Tongue (tissue), 2 donors: ENCODE data around the gene DUSP28. TPM values are rescaled to one million over a fixed set of nuclear protein-coding genes. Genes with fewer than 3 reads are reported as not detected.
A peak's percentile ranks its signal among the peaks of the same experiment; 100 is the strongest.
"Not testable (repeated sequence)": the region's sequence is repeated elsewhere in the genome, so short reads cannot be mapped to it uniquely, and the experiment has no call there.

ENCODE experiments used
- DNase-seq: peaks from one replicate; pipeline ENCODE4 v3.0.0-alpha.2; 2015
- total RNA-seq: library from RNA; depleted of rRNA; stranded (reverse); fragments of >200 nt; gene quantifications from one replicate; pipeline ENCODE4 v1.2.3, GENCODE V29; 2014

The DUSP28 gene, protein sequence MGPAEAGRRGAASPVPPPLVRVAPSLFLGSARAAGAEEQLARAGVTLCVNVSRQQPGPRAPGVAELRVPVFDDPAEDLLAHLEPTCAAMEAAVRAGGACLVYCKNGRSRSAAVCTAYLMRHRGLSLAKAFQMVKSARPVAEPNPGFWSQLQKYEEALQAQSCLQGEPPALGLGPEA
- total RNA-seq = 5.7 TPM

DNA sequence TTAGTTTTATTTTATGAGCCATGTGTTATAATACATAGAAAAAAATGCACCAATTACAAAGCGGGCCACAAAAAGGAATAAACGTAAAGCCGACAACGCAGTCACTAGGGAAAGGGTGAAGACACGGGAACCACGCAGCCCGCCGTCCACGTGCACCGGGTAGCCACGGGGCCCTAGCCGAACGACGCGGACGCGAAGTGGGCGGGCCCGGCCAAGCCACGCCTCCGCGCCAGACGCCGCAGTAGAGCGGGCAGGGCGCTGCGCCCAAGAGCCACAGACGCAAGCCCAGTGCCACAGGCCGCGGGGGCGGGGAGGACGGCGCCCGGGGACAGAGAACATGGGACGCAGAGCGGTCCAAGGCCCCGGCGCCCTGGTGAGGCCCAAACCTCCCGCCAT lies at the start of gene DUSP28:
Gene DUSP28, plus strand, starts transcription at position 274 of the 396 bp plus-strand sequence. CDS start 328 bp downstream, outside the sequence.
- peak; percentile 91 for DNase-seq

DNA sequence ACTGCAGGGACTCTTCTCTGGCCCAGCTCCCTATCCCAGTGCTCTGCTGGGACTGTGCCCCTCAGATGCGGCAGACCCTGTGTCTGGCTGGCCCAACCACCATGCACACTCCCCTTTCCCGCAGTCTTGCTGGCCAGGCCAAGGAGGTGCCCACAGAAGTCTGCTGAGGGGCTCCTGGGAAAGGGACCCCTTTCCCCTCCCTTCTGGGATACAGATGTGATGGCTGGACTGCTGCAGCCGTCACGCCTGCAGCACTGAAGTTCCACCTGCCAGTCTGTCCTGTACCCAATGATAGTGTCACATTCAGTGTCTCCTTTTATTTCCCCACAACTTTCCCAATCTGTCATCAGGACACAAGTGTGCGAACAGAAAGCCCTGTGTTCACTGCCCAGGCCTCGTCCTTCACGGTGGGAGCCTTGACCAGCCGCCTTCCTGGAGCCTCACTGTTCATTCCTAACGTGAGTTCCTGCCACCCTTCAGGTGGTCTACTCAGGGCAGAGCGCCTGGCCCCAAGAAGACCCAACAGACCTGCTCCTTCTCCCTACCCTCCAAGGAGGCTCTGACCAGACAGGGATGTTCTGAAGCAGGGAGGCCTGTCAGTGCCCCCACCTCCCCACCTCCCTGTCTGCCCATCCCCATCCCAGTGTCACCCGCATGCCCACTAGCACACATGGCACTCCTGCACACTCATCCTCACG lies 49.5 kb upstream of the DUSP28 start:
- DNase-seq = no peak

DNA sequence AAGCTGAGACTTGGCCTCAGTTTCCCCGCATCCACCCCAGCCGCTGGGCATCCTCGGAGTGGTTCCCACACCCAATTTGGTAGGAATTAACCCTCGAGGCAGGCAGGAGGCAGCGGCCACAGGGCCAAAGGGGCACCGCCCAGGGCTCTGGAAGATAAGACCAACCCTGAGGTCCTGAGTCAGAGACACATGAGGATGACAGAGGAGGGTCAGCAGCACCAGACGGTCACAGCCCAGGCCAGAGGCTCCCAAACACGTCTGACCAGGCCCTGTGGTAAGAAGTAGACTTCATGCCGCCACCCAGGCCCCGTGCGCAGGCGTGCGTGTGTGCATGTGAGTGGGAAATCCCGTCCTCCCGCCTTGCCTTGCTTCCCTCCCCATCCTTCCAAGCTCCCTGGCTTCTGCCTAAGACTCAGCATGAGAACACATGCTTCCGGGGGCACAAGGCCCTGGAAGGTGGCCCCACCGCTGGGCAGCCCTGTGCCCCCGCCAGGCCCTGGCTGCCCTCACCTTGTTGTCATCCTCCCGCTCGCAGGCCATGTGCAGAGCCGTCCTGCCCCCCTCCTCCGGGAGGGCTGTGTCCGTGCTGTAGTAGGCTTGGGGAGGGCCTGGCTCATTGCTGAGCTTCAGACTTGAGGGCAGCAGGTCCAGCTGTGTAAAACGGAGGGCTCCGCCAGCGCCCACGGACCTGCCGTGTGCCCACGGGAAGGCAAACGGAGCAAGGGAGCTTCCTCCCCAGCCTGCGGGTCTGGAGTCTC lies 48.6 kb upstream of the DUSP28 start:
- DNase-seq = no peak

DNA sequence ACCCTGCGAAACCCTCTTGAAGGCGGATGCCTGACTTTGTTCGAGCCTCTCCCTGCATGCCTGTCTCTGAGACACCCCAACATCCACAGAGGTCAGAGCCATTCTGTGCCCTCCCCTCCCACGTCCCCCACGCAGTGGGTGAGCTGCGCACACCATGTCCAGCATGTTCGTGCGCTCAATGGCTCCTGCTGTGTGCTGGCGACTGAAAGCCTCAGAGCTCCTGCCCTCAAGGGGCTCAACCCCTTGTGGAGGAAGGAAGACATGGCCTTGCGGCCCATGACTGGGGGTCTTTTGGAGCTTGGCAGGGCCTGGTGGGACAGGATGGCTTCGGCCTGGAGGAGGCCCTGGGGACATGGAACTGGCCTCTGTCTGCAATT lies 48.1 kb upstream of the DUSP28 start:
- no peak for DNase-seq

DNA sequence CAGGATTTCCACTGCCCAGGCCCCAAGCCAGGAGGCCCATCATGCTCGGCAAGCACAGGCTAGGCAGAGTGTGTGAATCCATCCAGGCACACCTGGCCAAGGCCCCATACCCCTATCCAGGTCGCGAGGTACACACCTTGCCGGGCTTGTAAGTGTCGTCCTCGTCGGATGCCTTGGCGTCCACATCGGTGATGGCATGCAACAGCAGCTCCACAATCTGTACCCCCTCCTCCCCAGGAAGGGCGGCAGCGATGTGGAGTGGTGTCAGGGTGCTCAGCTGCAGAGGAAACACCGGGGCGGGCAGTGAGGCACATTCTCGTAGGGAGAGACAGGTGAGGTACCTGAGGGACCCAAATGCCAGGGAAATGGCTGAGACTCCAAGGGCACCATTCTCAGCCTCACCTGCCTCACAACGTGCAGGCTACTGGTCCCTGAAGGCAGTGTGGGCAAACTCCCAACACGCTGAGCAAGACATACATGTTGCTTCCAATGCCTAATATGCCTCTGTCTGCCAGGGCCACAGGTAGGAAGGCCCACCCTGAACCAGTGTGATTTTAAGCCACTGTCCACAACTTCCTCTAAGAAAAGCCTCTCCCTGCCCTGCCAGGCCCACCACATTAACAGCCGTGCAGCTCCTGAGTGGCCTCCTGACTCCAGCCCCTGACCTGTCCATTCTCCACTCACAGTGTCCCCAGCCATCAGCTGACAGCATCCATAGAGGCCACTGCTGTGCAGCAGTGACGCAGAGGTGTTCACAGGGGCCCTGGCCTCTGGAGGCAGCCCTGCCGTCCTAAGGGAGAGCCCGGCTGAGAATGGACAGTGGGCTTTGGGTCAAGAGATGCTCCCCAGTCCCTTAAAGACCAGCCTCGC lies 47.3 kb upstream of the DUSP28 start:
- DNase-seq = no peak

DNA sequence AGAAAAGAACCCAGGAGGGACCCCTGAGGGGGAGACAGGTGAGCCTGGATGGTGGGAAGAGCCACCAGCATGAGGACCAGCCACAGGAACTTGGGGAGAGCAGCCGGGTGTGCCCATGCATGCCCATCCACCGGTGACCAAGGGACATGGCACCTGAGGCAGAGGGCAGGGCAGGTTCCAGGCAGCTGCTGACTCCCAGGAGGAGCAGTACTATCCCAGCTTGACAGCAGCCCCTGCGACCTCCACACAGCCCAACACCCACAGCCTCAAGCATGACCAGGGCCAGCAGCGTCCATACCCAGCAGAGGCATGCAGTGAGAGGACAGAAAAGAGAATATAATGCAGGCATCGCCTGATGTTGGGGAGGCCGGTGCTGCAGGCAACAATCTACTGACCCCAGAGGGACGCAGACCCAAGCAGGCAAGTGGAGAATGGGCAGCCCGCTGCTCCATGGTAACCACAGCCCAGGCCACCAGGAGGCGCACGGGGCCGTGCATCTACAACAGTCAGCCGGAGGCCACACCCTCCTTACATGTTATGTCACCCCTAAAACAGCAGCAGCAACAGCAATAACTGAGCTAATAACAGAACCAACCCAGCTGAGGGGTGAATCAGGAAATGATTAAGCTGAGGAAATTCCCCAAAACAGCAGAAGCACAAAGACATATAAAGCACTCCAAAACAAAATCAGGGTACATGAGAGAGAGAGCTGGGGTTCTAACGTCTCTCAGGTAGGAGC lies 46.4 kb upstream of the DUSP28 start:
- peak; percentile 74 for DNase-seq

DNA sequence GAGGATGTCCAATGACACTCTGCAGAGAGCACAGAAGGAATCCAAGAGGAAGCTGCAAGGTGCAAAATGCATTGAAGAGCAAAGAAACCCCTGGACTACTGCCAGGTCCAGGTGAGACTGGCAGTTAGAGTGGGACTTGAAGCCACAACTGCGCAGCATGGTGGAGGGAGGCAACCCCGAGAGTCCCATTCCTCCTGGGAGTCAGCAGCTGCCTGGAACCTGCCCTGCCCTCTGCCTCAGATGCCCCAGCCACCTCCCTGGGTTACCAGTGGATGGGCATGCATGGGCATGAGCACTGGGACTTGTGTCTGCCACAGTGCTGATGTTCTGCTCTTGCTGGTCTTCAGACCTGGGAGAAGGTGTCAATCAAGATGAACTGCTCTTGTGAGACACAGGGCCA lies 45.5 kb upstream of the DUSP28 start:
- DNase-seq = no peak

DNA sequence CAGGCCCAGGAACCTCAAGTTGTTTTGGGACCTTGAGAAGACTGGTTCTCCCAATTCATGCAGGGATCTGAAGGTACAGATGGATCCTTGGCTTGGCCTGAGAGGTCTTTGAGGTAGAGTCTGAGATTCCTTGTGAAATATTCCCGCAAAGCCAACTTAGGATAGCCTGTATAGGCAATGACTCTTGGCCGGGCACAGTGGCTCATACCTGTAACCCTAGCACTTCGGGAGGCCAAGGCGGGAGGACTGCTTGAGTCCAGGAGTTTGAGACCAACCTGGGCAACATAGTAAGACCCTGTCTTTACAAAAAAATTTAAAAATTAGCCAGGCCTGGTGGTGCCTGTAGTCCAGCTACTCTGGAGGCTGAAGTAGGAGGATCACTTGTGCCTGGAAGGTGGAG lies 42.8 kb upstream of the DUSP28 start:
- DNase-seq = no peak

DNA sequence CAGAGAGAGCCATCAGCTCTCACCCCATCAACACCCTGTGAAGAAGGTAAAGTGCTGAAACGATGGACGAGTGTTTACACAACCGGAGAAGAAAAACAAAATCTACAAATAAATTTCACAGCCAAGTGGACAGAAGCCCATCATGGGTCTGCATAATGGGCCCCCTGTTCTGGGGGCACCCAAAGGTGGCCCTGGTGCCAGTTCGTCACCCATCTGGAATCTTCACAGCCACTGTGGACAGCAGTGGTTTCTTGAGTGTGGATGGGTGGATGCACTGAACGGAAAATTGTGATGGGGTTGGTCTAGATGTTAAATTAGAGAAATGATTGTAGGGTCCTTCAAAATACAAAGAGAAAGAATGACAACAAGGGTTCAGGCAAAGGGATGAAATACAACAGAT lies 41.2 kb upstream of the DUSP28 start:
- no peak for DNase-seq

DNA sequence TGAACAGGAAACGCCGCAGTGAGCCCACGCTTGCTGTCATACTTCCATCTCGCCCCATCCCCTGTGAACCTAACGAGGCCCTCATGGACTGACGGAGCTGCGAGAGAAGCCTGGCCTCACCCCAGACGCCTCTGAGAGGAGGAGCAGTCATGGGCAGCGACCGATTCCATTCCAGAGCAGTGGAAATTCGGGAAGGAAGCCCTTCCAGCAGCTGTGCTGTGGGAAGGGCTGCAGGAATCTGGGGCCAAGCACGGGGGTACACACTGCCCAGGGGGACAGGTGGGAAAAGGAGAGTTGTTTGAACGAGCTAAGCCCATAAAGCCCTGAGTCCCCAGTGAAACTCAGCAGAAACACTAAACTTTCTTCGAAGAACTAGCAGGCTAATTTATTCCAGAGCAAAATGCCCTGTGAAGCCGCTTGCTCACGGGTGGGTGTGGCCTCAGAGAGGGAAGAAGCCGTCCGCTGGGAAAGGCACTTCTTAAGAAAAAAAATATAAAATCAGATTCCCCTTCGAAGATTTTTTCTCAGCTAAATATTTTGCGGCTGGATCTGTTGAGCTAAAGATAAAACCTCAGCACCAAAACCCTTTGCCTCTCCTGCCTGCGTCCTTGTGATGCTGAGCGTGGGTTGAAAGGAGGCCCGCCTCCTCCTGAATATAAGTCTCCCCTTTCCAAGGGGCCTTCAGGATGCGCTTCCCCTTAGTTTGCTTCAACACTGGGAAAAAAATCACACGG lies 40.6 kb upstream of the DUSP28 start:
- DNase-seq = peak; percentile 43

DNA sequence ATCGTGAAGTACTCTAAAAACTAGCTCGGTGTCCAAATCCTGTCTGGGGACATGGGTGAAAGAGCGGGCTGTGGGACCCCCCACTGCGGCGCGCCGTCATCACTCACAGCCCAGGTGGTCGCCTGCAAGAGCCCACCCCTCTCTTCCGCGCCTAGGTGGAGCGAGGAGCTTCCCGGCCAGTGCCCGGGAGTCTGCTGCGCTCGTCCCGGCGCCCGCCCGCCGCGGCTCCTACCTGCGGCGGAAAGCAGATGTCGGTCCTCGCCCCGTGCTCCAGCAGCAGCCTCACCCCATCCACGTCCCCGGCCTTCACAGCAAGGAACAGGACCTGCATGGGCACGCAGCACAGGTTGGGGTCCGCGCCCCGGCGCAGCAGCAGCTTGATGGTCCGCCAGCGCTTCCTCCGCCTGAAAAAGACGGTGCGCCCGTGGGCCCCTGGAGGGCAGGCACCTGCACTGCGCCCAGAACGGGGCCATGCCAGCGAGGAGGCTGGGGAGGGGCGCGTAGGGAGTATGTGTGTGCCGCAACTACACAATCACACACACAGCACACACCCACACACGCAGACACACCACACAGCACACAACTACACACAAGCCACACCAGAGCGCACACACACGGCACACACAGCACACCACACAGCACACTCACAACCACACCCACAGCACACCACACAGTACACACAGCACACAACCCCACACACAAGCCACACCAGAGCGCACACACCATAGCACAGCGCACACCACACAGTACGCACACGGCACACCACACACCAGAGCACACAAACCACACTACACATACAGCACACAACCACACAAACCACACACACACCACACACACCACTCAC lies 39.8 kb upstream of the DUSP28 start:
- DNase-seq = peak; percentile 20

DNA sequence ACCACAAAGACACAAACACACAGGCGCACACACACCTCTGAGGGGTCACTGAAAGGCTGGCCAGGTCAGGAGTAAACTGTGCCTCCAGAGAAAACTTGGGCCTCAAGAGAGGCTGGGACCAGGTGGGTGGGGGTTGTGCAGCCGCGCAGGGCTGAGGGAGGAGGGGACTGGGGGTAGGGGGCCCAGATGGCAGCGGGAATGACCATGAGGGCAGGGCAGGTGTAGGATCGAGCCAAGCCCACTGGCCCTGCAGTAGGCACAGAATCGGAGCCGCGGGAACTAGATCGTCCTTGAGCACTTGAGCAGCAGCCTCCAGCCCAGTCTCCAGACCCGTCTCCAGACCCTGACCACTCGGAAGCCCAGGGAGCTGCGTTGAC lies 39.2 kb upstream of the DUSP28 start:
- DNase-seq = no peak

DNA sequence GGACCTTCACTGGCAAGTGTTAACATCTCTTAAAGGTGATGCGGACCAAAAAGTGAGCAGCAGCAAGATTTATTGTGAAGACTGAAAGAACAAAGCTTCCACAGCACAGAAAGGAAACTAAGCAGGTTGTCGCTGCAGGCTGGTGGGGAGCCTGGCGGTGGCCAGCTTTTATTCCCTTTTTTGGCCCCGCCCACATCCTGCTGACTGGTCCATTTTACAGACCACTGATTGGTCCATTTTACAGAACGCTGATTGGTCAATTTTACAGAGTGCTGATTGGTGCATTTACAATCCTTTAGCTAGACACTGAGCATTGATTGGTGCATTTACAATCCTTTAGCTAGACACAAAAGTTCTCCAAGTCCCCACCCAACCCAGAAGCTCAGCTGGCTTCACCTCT lies 38.3 kb upstream of the DUSP28 start:
- DNase-seq = not testable (repeated sequence)

DNA sequence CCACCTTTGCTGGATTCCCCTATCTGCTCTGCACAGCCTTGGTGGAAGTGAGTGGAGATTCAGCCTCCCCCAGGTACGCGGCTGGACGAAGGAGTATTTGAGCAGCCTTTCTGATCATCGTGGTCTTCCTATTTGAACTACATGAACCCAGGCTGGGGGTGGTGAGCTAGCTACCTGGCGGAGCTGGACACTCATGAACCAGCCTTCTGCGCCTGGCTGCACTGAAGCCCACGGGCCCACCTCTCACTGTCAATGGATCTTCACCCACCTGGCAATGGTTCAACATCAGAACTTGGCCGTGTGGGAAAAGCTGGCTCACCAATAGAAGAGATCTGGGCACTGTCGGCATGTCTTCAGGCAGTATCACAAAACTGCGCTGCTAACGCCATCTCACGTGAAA lies 37.8 kb upstream of the DUSP28 start:
- no peak for DNase-seq

DNA sequence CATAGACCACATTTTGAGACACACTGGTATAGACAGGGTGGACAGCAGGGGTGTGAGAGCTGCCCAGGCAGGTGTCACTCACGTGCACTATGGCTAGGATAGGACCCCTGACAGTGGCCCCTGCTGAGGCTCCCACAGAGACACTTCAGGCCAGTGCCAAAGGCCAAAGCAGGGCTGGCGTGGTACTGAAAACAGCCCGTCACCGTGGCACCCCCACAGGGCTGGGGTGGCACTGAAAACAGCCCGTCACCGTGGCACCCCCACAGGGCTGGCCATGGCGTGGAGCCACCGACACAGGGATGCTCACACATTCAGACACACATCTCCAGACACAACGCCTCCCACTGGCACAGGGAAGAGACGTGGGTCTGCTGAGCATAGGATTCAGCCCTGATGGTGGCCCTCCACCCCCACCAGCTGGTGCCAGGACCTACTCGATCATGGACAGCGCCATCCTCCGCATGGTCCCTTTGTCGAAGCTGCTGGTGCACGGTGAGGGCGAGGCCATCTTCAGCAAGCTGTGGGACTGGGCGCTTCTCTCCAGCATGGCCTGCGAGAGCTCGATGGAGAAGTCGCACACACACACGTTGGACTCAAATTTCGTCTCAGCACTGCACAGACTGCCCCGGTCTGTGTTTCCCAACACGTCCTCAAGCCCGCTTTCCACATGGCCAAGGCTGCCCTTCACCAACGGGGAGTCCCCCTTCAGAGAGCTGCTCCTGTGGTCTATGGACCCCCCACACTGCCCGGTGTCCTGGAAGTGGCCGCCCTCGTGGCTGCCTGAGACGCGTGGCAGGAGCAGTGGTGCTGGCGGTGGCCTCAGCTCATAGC lies 36.5 kb upstream of the DUSP28 start:
- DNase-seq = no peak

DNA sequence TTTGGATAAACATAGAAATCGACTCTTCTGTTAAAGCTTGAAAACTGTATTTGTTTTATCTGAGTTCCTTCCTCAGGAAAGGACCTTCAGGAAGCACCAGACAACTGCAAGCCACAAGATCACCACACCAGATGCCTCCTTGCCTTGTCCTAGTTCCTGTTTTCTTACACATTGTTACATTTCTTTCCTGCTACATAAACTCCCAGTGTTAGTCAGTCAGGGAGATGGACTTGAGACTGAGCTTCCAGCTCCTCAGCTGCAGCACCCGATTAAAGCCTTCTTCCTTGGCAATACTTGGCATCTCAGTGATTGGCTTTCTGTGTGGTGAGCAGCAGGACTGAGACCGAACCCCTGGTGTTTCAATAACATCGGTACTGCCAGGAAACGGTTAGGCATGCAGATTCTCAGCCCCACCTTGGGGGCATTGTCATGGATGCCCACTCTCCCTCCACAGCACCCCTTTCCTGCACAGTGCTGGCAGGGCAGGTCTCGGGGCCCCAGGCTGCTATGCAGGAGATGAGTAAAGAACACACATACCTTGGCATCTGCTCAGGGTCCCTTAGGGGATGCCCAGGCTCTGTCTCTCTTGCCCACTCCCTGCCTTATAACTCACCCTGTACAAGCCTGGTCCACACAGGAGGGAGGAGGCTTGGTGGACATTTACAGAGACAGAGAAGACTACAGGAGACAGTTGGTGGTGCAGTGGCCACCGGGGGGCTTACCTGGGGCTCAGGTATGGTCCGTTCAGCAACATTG lies 35.0 kb upstream of the DUSP28 start:
- DNase-seq = no peak

DNA sequence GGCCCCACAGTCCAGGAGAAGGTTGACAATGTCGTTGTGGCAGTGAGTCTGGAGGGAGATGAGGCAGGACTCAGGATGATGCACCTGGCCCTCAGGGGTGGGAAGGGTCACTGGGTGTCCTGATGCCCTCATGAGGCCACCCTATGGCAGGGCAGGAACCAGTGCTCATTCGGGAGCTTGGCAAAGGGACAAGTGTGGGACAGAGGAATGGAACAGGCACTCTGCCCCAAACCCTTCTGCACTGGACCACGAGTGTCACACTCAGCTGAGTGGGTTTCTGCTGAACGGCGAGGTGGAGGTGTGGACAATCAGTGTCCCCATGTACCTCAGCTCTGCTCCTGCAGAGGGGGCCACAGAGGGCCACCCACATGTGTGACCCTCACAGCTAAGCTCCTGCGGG lies 34.4 kb upstream of the DUSP28 start:
- no peak for DNase-seq

DNA sequence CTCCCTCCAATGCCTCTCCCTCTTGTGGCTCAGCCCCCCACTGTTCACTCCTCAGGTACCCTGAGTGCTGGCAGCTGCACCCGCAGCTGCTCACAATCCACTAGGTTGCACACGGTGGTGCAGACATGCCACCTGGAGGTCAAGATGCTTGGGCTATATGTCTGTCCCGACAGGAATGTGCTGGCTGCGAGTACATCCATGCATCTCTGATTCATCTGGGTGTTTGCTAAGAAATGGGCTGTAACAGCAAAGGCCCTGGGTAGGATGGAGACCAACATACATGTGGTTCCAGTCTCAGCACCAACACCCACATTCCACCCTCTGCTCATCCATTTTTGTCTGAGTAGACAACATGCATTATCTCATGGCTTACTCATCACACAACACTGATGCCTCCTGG lies 33.6 kb upstream of the DUSP28 start:
- DNase-seq = no peak
